Right lobe of liver (tissue), 6 donors: ENCODE results near the gene MAP3K4. TPM values are rescaled to one million over a fixed set of nuclear protein-coding genes. Genes with fewer than 3 reads are reported as not detected.

Source experiments
- ATAC-seq, 4 donors: fragments of 200-7000 bp; cut with Tn5 transposase; one replicate each; pipeline ENCODE4 v1.9.1; 2020; ENCODE audit warnings: mild to moderate bottlenecking in 4 of 4, moderate library complexity in 4 of 4
- DNase-seq, 3 donors: peaks; one replicate each; pipeline ENCODE4 v3.0.0-alpha.2; 2020
- H3K27ac ChIP-seq, 3 donors: fragments of 200-600 bp; one replicate each; pipeline ENCODE4 v1.8.0; 2022
- H3K27me3 ChIP-seq, 2 donors: fragments of 200-600 bp; one replicate each; pipeline ENCODE4 v1.8.0; 2022
- H3K36me3 ChIP-seq, 4 donors: fragments of 200-600 bp; sonication (generic) in 1 of 4; one replicate each; pipeline versions ENCODE4 v1.5.1 to v1.8.0; 2017 to 2022; ENCODE audit warnings: control low read depth in 1 of 4
- H3K4me1 ChIP-seq, 4 donors: fragments of 200-600 bp; sonication (generic) in 1 of 4; one replicate each; pipeline versions ENCODE4 v1.5.1 to v1.8.0; 2017 to 2022; ENCODE audit warnings: control low read depth in 1 of 4
- H3K4me3 ChIP-seq, 3 donors: fragments of 200-600 bp; one replicate each; pipeline ENCODE4 v1.8.0; 2022
- H3K9me3 ChIP-seq, 4 donors: fragments of 200-600 bp; sonication (generic) in 1 of 4; one replicate each; pipeline versions ENCODE4 v1.5.1 to v1.8.0; 2017 to 2022; ENCODE audit warnings: control low read depth in 1 of 4
- CTCF ChIP-seq, 4 donors: fragments of 200-600 bp in 3 of 4; fragments of 450-650 bp in 1 of 4; IDR thresholded peaks; one replicate each; pipeline versions ENCODE4 v1.5.1 to v1.8.0; 2016 to 2022; ENCODE audit warnings: antibody characterized with exemption in 4 of 4, mild to moderate bottlenecking in 2 of 4
- POLR2A ChIP-seq: fragments of 450-650 bp; IDR thresholded peaks from one replicate; pipeline ENCODE4 v1.6.1; 2017; ENCODE audit warnings: antibody characterized with exemption, mild to moderate bottlenecking
- WGBS: methylation state at CpG from one replicate; pipeline ENCODE4 v1.1.6; 2018; ENCODE audit warnings: low coverage, low lambda C conversion rate; ENCODE audit not compliant: insufficient coverage; ENCODE audit errors: missing lambda C conversion rate; 5-methylcytosine and 5-hydroxymethylcytosine counted together
- intact Hi-C, 2 donors: fragments of 100-400 bp; cut with DNase I; formaldehyde crosslinking; loops; one replicate each; pipeline versions ENCODE4 v1.11.2 to v1.14.1; 2022
- total RNA-seq, 6 experiments: library from RNA; depleted of rRNA in 2 of 6; stranded (reverse); fragments of >200 nt in 2 of 6; fragmentation: NEBNext Ultra II Directional in 3 of 6; extraction: Animal tissue kit (Norgen Biotek cat#: 25700) in 3 of 6; gene quantifications; one replicate each; pipeline versions ENCODE4 v1.1.0 to v1.2.4, GENCODE V29; 2016 to 2023
- donor health status: DM: no; HTN: yes; CAD: no.
- donor health status: DM: no; HTN: no; CAD: no.
- donor health status: DM: no; HTN: no; CAD: no.
- donor health status: DM: no; HTN: yes; CAD: no.
- donor health status: DM: no; HTN: yes; CAD: no.

Gene MAP3K4
- total RNA-seq, 6 experiments from 2014 or later, result 9.4 to 20.5 (median 13.1) TPM

- 73% methylated on average over 7 of the region's 13 CpGs for WGBS
- Histone ChIP-seq H3K27ac (no peak overlapping the region), H3K4me1 (no peaks in the 10 kb centered on the region), H3K36me3 (no peaks in the 10 kb centered on the region), H3K9me3 (no peaks in the 10 kb centered on the region), H3K27me3 (no peaks in the 10 kb centered on the region), H3K4me3 (no peak overlapping the region)
- ATAC-seq (no peak), DNase-seq (no peak)
- intact Hi-C loops, result no loop called here
- no peak for TF ChIP-seq POLR2A
Observed at GRCh38 chr6:160955508-160956295, 35.9 kb upstream of the MAP3K4 start.

GRCh38 chr6:160956300-160957035, 35.1 kb upstream of the MAP3K4 start:
- 75% methylated on average over 6 of the region's 8 CpGs for WGBS
- Histone ChIP-seq H3K36me3 (no peaks in the 10 kb centered on the region), H3K9me3 (no peaks in the 10 kb centered on the region), H3K4me3 (no peak overlapping the region), H3K4me1 (no peaks in the 10 kb centered on the region), H3K27ac (no peak overlapping the region), H3K27me3 (no peaks in the 10 kb centered on the region)
- ATAC-seq (no peak), DNase-seq (no peak)
- intact Hi-C loops, result no loop called here
- TF ChIP-seq CTCF (IDR thresholded peaks at IDR 0.05), result no peak
- no peak for TF ChIP-seq POLR2A

GRCh38 chr6:160959726-160960435, 31.7 kb upstream of the MAP3K4 start:
- WGBS, result 89% methylated on average over 7 of the region's 7 CpGs
- no peak overlapping the region for H3K27ac ChIP-seq
- TF ChIP-seq CTCF (IDR thresholded peaks at IDR 0.05) (no peak), POLR2A (no peak)

GRCh38 chr6:160960839-160961238, 30.7 kb upstream of the MAP3K4 start:
- no peaks in the 10 kb centered on the region for H3K9me3 ChIP-seq
- no peaks in the 10 kb centered on the region for H3K36me3 ChIP-seq
- no peak for ATAC-seq
- TF ChIP-seq POLR2A (no peak), CTCF (IDR thresholded peaks at IDR 0.05) (no peak)
- WGBS, result 43% methylated on average over 3 of the region's 3 CpGs
- intact Hi-C loops, result no loop called here
- no peaks in the 10 kb centered on the region for H3K27me3 ChIP-seq
- H3K4me3 ChIP-seq, result no peak overlapping the region
- no peak for DNase-seq
- H3K27ac ChIP-seq, result no peak overlapping the region
- no peaks in the 10 kb centered on the region for H3K4me1 ChIP-seq

More at GRCh38 chr6:160959726-160960435, 31.7 kb upstream of the MAP3K4 start:
- Histone ChIP-seq H3K9me3 (no peaks in the 10 kb centered on the region), H3K36me3 (no peaks in the 10 kb centered on the region), H3K4me3 (no peak overlapping the region), H3K27me3 (no peaks in the 10 kb centered on the region), H3K4me1 (no peaks in the 10 kb centered on the region)
- no peak for DNase-seq
- intact Hi-C loops, result no loop called here
- no peak for ATAC-seq
